ENCODE data around the gene ADAMTS6. TPM values are rescaled to one million over a fixed set of nuclear protein-coding genes. Genes with fewer than 3 reads are reported as not detected.

The ADAMTS6 gene
- total and polyA plus RNA-seq, 11 donors: 0.28 to 4.3 (median 3.0) TPM

GRCh38 chr5:65101632-65102100 lies 380.1 kb downstream of the ADAMTS6 start:
- H3K9me3 ChIP-seq: no peaks in the 10 kb centered on the region
- H3K4me1 ChIP-seq: peaks cover 0 to 22% (median 8%) of the 10 kb centered on the region in 12 donors
- WGBS, 4 donors: 87 to 91% (median 90%) methylated on average over 8 of the region's 8 CpGs
- no peaks in the 10 kb centered on the region for H3K36me3 ChIP-seq
- ATAC-seq (no peak), DNase-seq (no peak)
- no peak overlapping the region for H3K4me3 ChIP-seq
- no peak for TF ChIP-seq POLR2A (IDR thresholded peaks at IDR 0.05)
- intact Hi-C loops (cut with DNase I): loop anchor here (1.0 to 10.0 kb wide), 16 partner anchors 64 to 382 kb away; partner anchors contain the start of gene ADAMTS6 (in 4 of the 10)
- no peaks in the 10 kb centered on the region for H3K27me3 ChIP-seq
- no peak overlapping the region for H3K27ac ChIP-seq

GRCh38 chr5:65100911-65101631 lies 380.6 kb downstream of the ADAMTS6 start:
- DNase-seq (peak; percentile 57 to 69 (median 61)), ATAC-seq (peak in 3 of 4 donors; percentile 60 to 77 (median 63))
- no peaks in the 10 kb centered on the region for H3K27me3 ChIP-seq
- H3K9me3 ChIP-seq: no peaks in the 10 kb centered on the region
- WGBS, 4 donors: 54 to 57% (median 57%) methylated on average over 9 of the region's 9 CpGs
- H3K4me1 ChIP-seq: peaks cover 0 to 22% (median 8%) of the 10 kb centered on the region in 12 donors
- TF ChIP-seq CTCF (IDR thresholded peaks at IDR 0.05): peak; percentile 35 to 72 (median 60)
- TF ChIP-seq POLR2A (IDR thresholded peaks at IDR 0.05): no peak
- no peaks in the 10 kb centered on the region for H3K36me3 ChIP-seq
- no peak overlapping the region for H3K4me3 ChIP-seq
- intact Hi-C loops (cut with DNase I): loop anchor here (1.0 to 10.0 kb wide), 15 partner anchors 64 to 382 kb away; partner anchors contain the start of gene ADAMTS6 (in 3 of the 10)
- H3K27ac ChIP-seq: peak overlapping the region in 1 of 12 donors; percentile 3

Other genes starting within 250 kb of the ADAMTS6 start
- gene CENPK, start 81.2 kb upstream of the ADAMTS6 start, total RNA-seq: 1 to 10 TPM in 3 of 9 donors, under 1 TPM in 4, not detected in 2; 0.32 to 6.9 (median 0.79) TPM
- under 1 TPM; 0.65 to 0.78 TPM for gene CENPK, start 81.2 kb upstream of the ADAMTS6 start, polyA plus RNA-seq
- 10 to 100 TPM; 13.4 to 20.1 (median 16.1) TPM for gene PPWD1, start 81.4 kb upstream of the ADAMTS6 start, total RNA-seq
- gene PPWD1, start 81.4 kb upstream of the ADAMTS6 start, polyA plus RNA-seq: 10 to 100 TPM in 1 of 2 donors, 1 to 10 TPM in 1; 10.0 to 14.0 TPM
- gene TRIM23, start 142.4 kb upstream of the ADAMTS6 start, total RNA-seq: 10 to 100 TPM; 11.6 to 22.9 (median 17.8) TPM
- gene TRIM23, start 142.4 kb upstream of the ADAMTS6 start, polyA plus RNA-seq: 1 to 10 TPM; 4.5 to 9.3 TPM
- gene SHLD3, start 143.1 kb upstream of the ADAMTS6 start, total RNA-seq: 1 to 10 TPM; 1.3 to 2.4 (median 1.9) TPM
- gene SHLD3, start 143.1 kb upstream of the ADAMTS6 start, polyA plus RNA-seq: 1 to 10 TPM; 2.7 to 2.8 TPM
- gene TRAPPC13, start 143.1 kb upstream of the ADAMTS6 start, total RNA-seq: 10 to 100 TPM in 8 of 9 donors, 1 to 10 TPM in 1; 9.5 to 24.8 (median 18.7) TPM
- gene TRAPPC13, start 143.1 kb upstream of the ADAMTS6 start, polyA plus RNA-seq: 10 to 100 TPM; 10.9 to 14.1 TPM
- gene SGTB, start 240.2 kb upstream of the ADAMTS6 start, total RNA-seq: 10 to 100 TPM in 2 of 9 donors, 1 to 10 TPM in 7; 2.9 to 14.4 (median 7.1) TPM
- gene SGTB, start 240.2 kb upstream of the ADAMTS6 start, polyA plus RNA-seq: 1 to 10 TPM; 1.8 to 2.4 TPM
- 10 to 100 TPM in 6 of 9 donors, 1 to 10 TPM in 3; 5.3 to 28.2 (median 14.7) TPM for gene NLN, start 240.3 kb upstream of the ADAMTS6 start, total RNA-seq
- 1 to 10 TPM; 1.6 to 5.3 TPM for gene NLN, start 240.3 kb upstream of the ADAMTS6 start, polyA plus RNA-seq

Data from heart left ventricle (tissue), 16 donors.